Gastrocnemius medialis (tissue), 4 donors: ENCODE results near the gene HSPG2.

Experiments
- POLR2A ChIP-seq, 2 donors: fragments of 450-650 bp; IDR thresholded peaks; one replicate each; pipeline ENCODE4 v1.6.1; 2017; ENCODE audit warnings: antibody characterized with exemption in 2 of 2, mild to moderate bottlenecking in 2 of 2, moderate library complexity in 2 of 2
- TF ChIP-seq, protein P1 (sequence below), 5 experiments: fragments of 450-650 bp in 3 of 5; fragments of 200-600 bp in 2 of 5; sonication (generic) in 2 of 5; IDR thresholded peaks in 4 of 5; conservative IDR thresholded peaks in 1 of 5; 1 replicate in 4 of 5; 2 replicates in 1 of 5; pipeline ENCODE4 v1.5.1; 2016 to 2019; ENCODE audit warnings: antibody characterized with exemption in 5 of 5, mild to moderate bottlenecking in 3 of 5, moderate library complexity in 3 of 5

DNA sequence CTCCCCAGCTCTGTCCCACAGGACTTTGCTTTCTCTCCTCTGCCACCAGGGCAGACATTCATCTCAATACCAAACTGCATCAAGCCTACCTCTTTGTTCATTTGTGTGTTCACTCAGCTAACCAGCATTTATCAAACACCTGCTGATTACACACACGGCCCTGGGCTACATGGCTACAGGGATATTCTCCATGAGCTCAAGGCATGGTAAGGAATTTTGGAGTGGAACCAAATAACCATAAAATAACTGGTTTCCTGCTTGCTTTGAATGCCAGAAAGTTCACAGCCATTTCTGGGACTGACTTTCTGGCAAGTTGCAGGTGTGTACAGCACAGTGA, 70.4 kb downstream of the HSPG2 start:
- TF ChIP-seq, protein P1, sequence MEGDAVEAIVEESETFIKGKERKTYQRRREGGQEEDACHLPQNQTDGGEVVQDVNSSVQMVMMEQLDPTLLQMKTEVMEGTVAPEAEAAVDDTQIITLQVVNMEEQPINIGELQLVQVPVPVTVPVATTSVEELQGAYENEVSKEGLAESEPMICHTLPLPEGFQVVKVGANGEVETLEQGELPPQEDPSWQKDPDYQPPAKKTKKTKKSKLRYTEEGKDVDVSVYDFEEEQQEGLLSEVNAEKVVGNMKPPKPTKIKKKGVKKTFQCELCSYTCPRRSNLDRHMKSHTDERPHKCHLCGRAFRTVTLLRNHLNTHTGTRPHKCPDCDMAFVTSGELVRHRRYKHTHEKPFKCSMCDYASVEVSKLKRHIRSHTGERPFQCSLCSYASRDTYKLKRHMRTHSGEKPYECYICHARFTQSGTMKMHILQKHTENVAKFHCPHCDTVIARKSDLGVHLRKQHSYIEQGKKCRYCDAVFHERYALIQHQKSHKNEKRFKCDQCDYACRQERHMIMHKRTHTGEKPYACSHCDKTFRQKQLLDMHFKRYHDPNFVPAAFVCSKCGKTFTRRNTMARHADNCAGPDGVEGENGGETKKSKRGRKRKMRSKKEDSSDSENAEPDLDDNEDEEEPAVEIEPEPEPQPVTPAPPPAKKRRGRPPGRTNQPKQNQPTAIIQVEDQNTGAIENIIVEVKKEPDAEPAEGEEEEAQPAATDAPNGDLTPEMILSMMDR (IDR thresholded peaks at IDR 0.05 in 4 of 5, conservative IDR thresholded peaks at IDR 0.05 in 1 of 5) = no peak
- no peak for TF ChIP-seq POLR2A (IDR thresholded peaks at IDR 0.05)
